AG09309 (cell line): Measurements from ENCODE around the gene CRTAC1.

Source experiments
- DNase-seq: peaks from one replicate; pipeline ENCODE4 v3.0.0-alpha.2; 2010; ENCODE audit warnings: low read depth
- H3K4me3 ChIP-seq: 2 replicates; pipeline ENCODE4 v1.5.1; 2011; ENCODE audit warnings: mild to moderate bottlenecking, low read depth, low read length, moderate library complexity; ENCODE audit not compliant: control insufficient read depth
- TF ChIP-seq, protein P1 (sequence below): IDR thresholded peaks from 2 replicates; pipeline ENCODE4 v1.5.1; 2011; ENCODE audit warnings: mild to moderate bottlenecking, low read depth, low read length, inconsistent platforms; ENCODE audit not compliant: insufficient read depth, control insufficient read depth; ENCODE audit errors: missing control alignments

Gene CRTAC1

DNA sequence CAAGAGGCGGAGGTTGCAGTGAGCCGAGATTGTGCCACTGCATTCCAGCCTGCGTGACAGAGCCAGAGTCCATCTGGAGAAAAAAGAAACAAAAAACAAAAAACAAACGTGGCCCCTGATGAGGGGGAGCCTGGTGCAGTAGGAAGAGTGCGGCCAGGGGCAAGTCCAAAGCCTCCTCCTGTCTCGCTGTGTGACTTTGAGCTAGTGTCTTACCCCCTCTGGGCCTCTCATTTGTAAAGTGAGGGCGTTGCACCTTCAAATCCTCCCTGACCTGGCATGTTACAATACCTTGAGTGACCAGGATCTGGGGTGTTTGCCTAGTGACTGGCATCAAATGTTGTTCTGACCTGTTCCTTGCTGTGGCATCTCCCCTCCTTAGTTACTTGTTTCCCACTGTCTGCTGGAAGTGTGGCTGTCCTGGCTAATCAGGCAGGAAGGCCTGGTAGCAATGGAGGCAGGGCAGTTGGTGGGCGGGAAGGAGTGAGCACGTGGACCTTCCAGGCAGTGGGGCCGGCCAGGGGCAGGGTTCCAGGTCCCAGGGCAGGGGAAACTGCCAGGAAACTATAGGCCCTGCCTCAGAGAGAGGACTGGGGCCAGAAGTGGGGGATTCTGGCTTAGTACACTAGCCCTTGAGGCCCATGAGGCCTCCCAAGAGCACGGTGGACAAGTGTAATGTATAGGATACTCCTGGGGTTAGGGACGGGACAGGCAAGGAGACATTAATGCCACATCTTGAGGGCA, 205.2 kb downstream of the CRTAC1 start:
- DNase-seq, result no peak
- TF ChIP-seq, protein P1, sequence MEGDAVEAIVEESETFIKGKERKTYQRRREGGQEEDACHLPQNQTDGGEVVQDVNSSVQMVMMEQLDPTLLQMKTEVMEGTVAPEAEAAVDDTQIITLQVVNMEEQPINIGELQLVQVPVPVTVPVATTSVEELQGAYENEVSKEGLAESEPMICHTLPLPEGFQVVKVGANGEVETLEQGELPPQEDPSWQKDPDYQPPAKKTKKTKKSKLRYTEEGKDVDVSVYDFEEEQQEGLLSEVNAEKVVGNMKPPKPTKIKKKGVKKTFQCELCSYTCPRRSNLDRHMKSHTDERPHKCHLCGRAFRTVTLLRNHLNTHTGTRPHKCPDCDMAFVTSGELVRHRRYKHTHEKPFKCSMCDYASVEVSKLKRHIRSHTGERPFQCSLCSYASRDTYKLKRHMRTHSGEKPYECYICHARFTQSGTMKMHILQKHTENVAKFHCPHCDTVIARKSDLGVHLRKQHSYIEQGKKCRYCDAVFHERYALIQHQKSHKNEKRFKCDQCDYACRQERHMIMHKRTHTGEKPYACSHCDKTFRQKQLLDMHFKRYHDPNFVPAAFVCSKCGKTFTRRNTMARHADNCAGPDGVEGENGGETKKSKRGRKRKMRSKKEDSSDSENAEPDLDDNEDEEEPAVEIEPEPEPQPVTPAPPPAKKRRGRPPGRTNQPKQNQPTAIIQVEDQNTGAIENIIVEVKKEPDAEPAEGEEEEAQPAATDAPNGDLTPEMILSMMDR, result no peak
- H3K4me3 ChIP-seq, result no peak overlapping the region

DNA sequence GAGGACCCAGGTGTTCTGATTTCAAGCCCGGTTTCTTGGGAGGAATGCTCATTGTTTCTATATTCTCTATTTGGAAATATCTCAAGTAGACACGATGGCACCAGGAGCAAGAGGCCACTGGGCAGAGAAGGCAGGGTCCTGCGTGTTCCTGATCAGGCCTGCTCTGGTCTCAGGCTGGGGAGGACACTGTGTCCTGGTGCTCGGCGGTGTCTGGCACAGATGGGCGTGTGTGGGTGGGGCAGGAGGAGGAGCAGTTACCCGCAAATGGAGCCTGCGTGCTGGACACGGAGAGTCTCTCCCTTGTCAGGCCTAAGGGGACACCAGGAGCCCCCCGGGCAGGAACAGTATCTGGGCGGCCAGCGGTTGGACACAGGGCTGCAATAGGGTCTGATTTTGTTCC, 206.7 kb downstream of the CRTAC1 start:
- no peak for DNase-seq
- TF ChIP-seq, protein P1, result no peak
- no peak overlapping the region for H3K4me3 ChIP-seq

DNA sequence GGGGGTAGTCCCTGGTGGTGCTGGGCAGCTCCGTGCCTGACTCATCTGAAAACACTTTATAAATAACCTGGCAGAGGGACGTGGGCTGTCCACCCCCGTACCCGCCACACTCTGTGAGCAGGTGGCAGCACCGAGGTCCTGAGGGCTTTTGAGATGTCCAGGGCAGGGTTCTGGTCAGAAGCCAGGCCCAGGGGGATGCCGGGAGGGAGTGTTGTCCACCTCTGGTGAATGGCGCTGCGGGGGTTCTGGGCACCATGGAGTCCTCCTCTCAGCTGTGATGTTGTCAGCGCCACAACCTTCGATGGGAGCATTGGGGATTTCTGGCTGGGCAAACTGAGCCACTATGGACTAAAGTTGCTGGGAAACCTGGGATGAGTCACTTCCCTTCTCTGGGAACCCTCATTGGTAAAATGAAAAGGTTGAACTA, 208.1 kb downstream of the CRTAC1 start:
- DNase-seq, result no peak
- TF ChIP-seq, protein P1, result no peak
- H3K4me3 ChIP-seq, result no peak overlapping the region

DNA sequence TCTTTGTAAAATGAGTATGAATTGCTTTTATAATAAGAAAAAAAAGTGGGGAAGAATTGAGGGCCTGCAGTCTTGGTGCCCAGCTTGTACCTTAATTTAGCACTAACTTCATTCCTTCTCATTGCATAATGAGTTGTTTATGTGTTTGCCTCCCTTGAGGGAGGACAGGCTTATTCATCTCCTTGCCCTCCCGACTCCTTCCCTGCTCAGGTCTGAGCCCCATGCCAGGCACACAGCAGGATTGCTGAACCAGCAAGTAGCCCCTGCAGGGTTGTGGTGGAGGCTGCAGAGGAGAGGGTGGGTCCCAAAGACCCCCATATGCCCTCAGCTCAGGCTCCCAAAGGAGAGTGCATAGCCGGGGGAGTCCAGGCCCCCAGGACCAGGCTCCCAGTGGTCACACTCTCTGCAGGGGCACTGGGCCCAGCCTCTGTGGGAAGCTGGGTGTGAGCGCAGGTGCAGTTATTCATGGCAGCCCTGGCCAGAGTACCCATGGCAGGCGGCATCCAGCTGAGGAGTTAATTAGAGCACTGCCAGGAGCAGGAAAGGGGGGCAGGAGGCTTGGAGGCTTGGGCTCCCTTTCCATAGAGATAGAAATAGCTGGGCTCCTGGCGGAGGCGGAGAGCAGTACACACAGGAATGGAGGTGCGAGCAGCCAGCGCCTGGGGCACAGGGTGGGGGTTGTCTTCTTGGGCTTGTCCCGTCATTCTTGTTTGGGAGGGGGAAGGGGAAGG, 208.9 kb downstream of the CRTAC1 start:
- DNase-seq, result no peak
- TF ChIP-seq, protein P1, result no peak

DNA sequence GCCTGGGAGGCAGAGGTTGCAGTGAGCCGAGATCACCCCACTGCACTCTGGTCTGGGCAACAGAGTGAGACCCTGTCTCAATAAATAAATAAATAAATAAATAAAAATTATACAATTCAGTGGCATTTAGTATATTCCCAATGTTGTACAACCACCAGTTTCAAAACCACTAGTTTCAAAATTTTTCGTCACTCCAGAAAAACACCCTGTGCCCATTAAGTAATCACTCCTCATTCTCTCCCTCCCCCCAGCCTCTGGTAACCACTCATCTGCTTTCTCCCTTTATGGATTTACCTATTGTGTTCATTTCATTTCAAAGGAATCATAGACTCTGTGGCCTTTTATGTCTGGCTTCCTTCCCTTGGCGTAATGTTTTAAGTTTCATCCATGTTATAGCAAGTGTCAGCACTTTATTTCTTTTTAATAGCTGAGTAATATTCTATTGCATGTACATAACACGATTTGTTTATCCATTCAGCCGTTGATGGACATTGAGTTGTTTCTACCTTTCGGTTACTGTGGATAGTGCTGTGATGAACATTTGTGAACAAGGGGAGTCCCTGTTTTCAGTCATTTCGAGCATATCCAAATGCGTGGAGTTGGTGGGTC, 210.2 kb downstream of the CRTAC1 start:
- TF ChIP-seq, protein P1, result no peak
- H3K4me3 ChIP-seq, result no peak overlapping the region
- DNase-seq, result no peak

More for the DNA sequence above, 208.9 kb downstream of the CRTAC1 start:
- no peak overlapping the region for H3K4me3 ChIP-seq

DNA sequence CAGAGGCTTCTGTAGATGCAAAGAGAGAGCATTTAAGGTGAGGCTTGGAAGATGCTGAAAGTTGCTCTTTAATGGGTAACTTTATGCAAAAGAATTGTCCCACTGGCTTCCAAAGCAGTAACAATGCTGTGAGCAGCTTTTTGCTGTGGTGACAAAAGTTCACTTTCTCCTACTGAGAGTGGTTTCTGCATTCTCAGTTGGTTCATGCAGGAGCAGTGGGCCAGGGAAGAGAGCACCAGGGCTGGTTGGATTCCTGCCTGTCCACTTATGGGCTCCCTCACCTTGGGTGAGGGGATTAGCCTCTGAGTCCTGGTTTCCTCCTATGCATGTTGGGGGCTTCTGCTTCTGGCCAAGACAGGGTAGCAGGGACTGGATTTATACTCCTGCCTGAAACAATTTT, 211.8 kb downstream of the CRTAC1 start:
- H3K4me3 ChIP-seq, result no peak overlapping the region
- TF ChIP-seq, protein P1, result no peak
- DNase-seq, result no peak
